NCI-H1694 treated with DMSO at 0.1 percent for 48 hours (cell line): ENCODE results near the gene CHAF1A.
A peak's percentile ranks its signal among the peaks of the same experiment; 100 is the strongest.

Source experiments
- DNase-seq: peaks from one replicate; lab custom pipeline; 2025; lab: John Stamatoyannopoulos, UW

Gene CHAF1A

GRCh38 chr19:4380254-4380727, 22.1 kb upstream of the CHAF1A start:
- DNase-seq, result no peak

- DNase-seq, result no peak
These were observed 17.0 kb upstream of the CHAF1A start for GRCh38 chr19:4385291-4386040.

- no peak for DNase-seq
These were observed 16.2 kb upstream of the CHAF1A start for GRCh38 chr19:4386041-4386782.

GRCh38 chr19:4388337-4389063, 13.9 kb upstream of the CHAF1A start:
- DNase-seq, result no peak

- no peak for DNase-seq
These were observed 13.4 kb upstream of the CHAF1A start for GRCh38 chr19:4389064-4389375.

GRCh38 chr19:4389511-4390016, 12.9 kb upstream of the CHAF1A start:
- DNase-seq, result no peak

GRCh38 chr19:4390017-4390566, 12.3 kb upstream of the CHAF1A start:
- no peak for DNase-seq

- DNase-seq, result no peak
These were observed 11.7 kb upstream of the CHAF1A start for GRCh38 chr19:4390567-4391305.

GRCh38 chr19:4391306-4391693, 11.1 kb upstream of the CHAF1A start:
- DNase-seq, result no peak

GRCh38 chr19:4391701-4392483, 10.5 kb upstream of the CHAF1A start:
- no peak for DNase-seq

- no peak for DNase-seq
These were observed 8.4 kb upstream of the CHAF1A start for GRCh38 chr19:4393947-4394590.

- DNase-seq, result no peak
These were observed 5.3 kb upstream of the CHAF1A start for GRCh38 chr19:4396949-4397783.

GRCh38 chr19:4399812-4400134, 2.7 kb upstream of the CHAF1A start:
- no peak for DNase-seq

GRCh38 chr19:4400135-4400936, 2.1 kb upstream of the CHAF1A start, which contains the start of gene SH3GL1:
TSS of gene SH3GL1 (minus strand) at chr19:4400547. CDS start at chr19:4400368, 179 bp downstream.
- peak; percentile 76 for DNase-seq

GRCh38 chr19:4401769-4402170, 670 bp upstream of the CHAF1A start:
- DNase-seq, result no peak

- no peak for DNase-seq
These were observed 743 bp downstream of the CHAF1A start for GRCh38 chr19:4403005-4403761.

- no peak for DNase-seq
These were observed 3.5 kb downstream of the CHAF1A start for GRCh38 chr19:4405977-4406376.

- DNase-seq, result no peak
These were observed 4.2 kb downstream of the CHAF1A start for GRCh38 chr19:4406626-4407025.
